GM23248 (cell line): ENCODE data around the gene ZFYVE19.

Experiments
- EZH2 ChIP-seq: fragments of 200-600 bp; sonication (generic); IDR thresholded peaks from 2 replicates; pipeline ENCODE4 v1.6.1; 2018; ENCODE audit warnings: antibody characterized with exemption, mild to moderate bottlenecking; ENCODE audit not compliant: insufficient read depth, poor library complexity, severe bottlenecking
- EZH2phosphoT487 ChIP-seq: fragments of 200-600 bp; sonication (generic); IDR thresholded peaks from 2 replicates; pipeline ENCODE4 v1.6.1; 2018; ENCODE audit warnings: antibody characterized with exemption, moderate library complexity, mild to moderate bottlenecking, low read depth; ENCODE audit not compliant: insufficient read depth

DNA sequence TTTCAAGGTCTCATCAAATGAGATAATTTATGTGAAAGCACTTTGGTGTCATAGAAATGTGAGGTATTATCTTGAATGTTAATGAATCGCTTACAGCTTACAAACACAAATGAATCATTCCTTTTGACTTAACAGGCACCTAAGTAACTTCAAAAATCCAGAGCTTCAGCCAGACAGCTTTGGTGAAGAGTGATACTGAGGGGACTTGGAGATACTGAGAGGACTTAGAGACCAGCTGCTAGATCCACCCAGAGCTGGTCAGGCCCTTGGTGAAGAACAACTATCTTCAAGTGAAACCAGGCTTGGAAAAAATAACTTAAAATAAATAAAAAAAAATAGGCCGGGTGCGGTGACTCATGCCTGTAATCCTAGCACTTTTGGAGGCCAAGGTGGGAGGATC, 16.2 kb upstream of the ZFYVE19 start:
- no peak for TF ChIP-seq EZH2
- TF ChIP-seq EZH2phosphoT487, result no peak
